ENCODE data around the gene NHSL2. TPM values are rescaled to one million over a fixed set of nuclear protein-coding genes. Genes with fewer than 3 reads are reported as not detected.

Gene NHSL2
- total RNA-seq, 1 experiment from 2014 or later: 0.36 TPM

- no peak for TF ChIP-seq REST (IDR thresholded peaks at IDR 0.05; ENCODE audit: insufficient read depth in 1 of 2, low read depth in 2 of 2, low read length in 1 of 2)
- TF ChIP-seq SIN3A (IDR thresholded peaks at IDR 0.05; ENCODE audit: borderline replicate concordance, insufficient read depth, low read depth, low read length): no peak
- TF ChIP-seq POLR2AphosphoS5 (IDR thresholded peaks at IDR 0.05; ENCODE audit: low read depth, low read length): no peak
- no peak for TF ChIP-seq CTCF (IDR thresholded peaks at IDR 0.05)
- TF ChIP-seq TCF7L2 (IDR thresholded peaks at IDR 0.05; ENCODE audit: low read depth, low read length): no peak
- BruUV-seq (replicated peaks): no TSS peak
- intact Hi-C loops (cut with micrococcal nuclease; ENCODE audit: unreplicated experiment) (no loop called here), in situ Hi-C loops (cut with HindIII; ENCODE audit: low pct_unique_long_range_greater_than_20kb, low sequenced_read_pairs) (no loop called here)
- no peak overlapping the region for H3K27ac ChIP-seq (ENCODE audit: low read length)
- DNase-seq (ENCODE audit: low read depth, low spot score): no peak
- H3K9me3 ChIP-seq (ENCODE audit: control insufficient read depth, insufficient read depth, low read depth, low read length): no peaks in the 10 kb centered on the region
- no peak overlapping the region for H3K4me3 ChIP-seq (ENCODE audit: low read depth in 2 of 2, low read length in 2 of 2)
- no peaks in the 10 kb centered on the region for H3K4me1 ChIP-seq (ENCODE audit: control insufficient read depth, insufficient read depth, low read length)
- CTCF ChIA-PET: no interaction called here
- no peaks in the 10 kb centered on the region for H3K36me3 ChIP-seq (ENCODE audit: control insufficient read depth, insufficient read depth, low read length)
- ATAC-seq: no peak
- no peaks in the 10 kb centered on the region for H3K27me3 ChIP-seq (ENCODE audit: control insufficient read depth, insufficient read depth, low read length)
- POLR2A ChIA-PET: no interaction called here
Observed at GRCh38 chrX:72084114-72084513, 173.5 kb downstream of the NHSL2 start.

DNA sequence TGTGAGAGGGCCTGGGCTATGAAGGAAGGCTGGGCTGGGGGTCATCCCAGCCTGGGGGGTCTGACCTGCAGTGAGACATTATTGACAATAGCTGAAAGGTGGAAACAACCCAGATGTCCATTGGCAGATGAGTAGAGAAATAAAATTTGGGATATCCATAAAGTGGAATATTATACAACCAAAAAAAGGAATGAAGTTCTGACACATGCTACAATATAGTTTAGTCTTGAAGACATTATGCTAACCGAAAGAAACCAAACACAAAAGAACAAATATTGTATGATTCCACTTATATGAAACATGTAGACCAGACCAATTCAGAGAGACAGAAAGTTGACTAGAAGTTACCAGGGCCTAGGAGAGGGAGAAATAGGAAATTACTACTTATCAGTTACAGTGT, 176.3 kb downstream of the NHSL2 start:
- no peak for DNase-seq (ENCODE audit: low read depth, low spot score)
- no peak for TF ChIP-seq POLR2AphosphoS5 (IDR thresholded peaks at IDR 0.05; ENCODE audit: low read depth, low read length)
- TF ChIP-seq TCF7L2 (IDR thresholded peaks at IDR 0.05; ENCODE audit: low read depth, low read length): no peak
- no peak for TF ChIP-seq CTCF (IDR thresholded peaks at IDR 0.05)
- TF ChIP-seq REST (IDR thresholded peaks at IDR 0.05; ENCODE audit: insufficient read depth in 1 of 2, low read depth in 2 of 2, low read length in 1 of 2): no peak
- TF ChIP-seq SIN3A (IDR thresholded peaks at IDR 0.05; ENCODE audit: borderline replicate concordance, insufficient read depth, low read depth, low read length): no peak
- in situ Hi-C loops (cut with HindIII; ENCODE audit: low pct_unique_long_range_greater_than_20kb, low sequenced_read_pairs) (no loop called here), intact Hi-C loops (cut with micrococcal nuclease; ENCODE audit: unreplicated experiment) (no loop called here)
- no peak for ATAC-seq
- Histone ChIP-seq H3K27ac (ENCODE audit: low read length) (no peak overlapping the region), H3K4me1 (ENCODE audit: control insufficient read depth, insufficient read depth, low read length) (no peaks in the 10 kb centered on the region), H3K27me3 (ENCODE audit: control insufficient read depth, insufficient read depth, low read length) (no peaks in the 10 kb centered on the region), H3K4me3 (ENCODE audit: low read depth in 2 of 2, low read length in 2 of 2) (no peak overlapping the region), H3K9me3 (ENCODE audit: control insufficient read depth, insufficient read depth, low read depth, low read length) (no peaks in the 10 kb centered on the region), H3K36me3 (ENCODE audit: control insufficient read depth, insufficient read depth, low read length) (no peaks in the 10 kb centered on the region)
- CTCF ChIA-PET: no interaction called here
- POLR2A ChIA-PET: no interaction called here
- BruUV-seq (replicated peaks): no TSS peak

All from Panc1 (cell line).